GM23338 (cell line): Measurements from ENCODE around the gene PCNX3.

Experiments used
- CREB1 ChIP-seq: fragments of 250-450 bp; sonication (Bioruptor Pico); IDR thresholded peaks from 2 replicates; pipeline ENCODE4 v1.5.0; 2020; ENCODE audit warnings: low read depth, mild to moderate bottlenecking, moderate library complexity
- EZH2 ChIP-seq: fragments of 200-600 bp; sonication (generic); IDR thresholded peaks from one replicate; pipeline ENCODE4 v1.8.0; 2017; ENCODE audit warnings: antibody characterized with exemption, mild to moderate bottlenecking, low read depth; ENCODE audit not compliant: unreplicated experiment
- EZH2phosphoT487 ChIP-seq: fragments of 200-600 bp; sonication (generic); IDR thresholded peaks from one replicate; pipeline ENCODE4 v1.8.1; 2018; ENCODE audit warnings: antibody characterized with exemption; ENCODE audit not compliant: unreplicated experiment
- JUNB ChIP-seq: IDR thresholded peaks from one replicate; pipeline ENCODE4 v1.6.1; 2016; ENCODE audit warnings: antibody characterized with exemption; ENCODE audit not compliant: unreplicated experiment
- NANOG ChIP-seq: IDR thresholded peaks from 2 replicates; pipeline ENCODE4 v1.6.1; 2016; ENCODE audit warnings: antibody characterized with exemption, borderline replicate concordance
- POLR2AphosphoS5 ChIP-seq: IDR thresholded peaks from 2 replicates; pipeline ENCODE4 v1.6.1; 2016; ENCODE audit warnings: antibody characterized with exemption, low read depth
- STAT1 ChIP-seq: IDR thresholded peaks from one replicate; pipeline ENCODE4 v1.6.1; 2016; ENCODE audit warnings: antibody characterized with exemption; ENCODE audit not compliant: unreplicated experiment
- ZNF114 ChIP-seq: fragments of 250-450 bp; sonication (Bioruptor Pico); IDR thresholded peaks from 2 replicates; pipeline ENCODE4 v1.5.0; 2020; ENCODE audit warnings: mild to moderate bottlenecking, moderate library complexity
- ZNF331 ChIP-seq: fragments of 250-450 bp; sonication (Bioruptor Pico); IDR thresholded peaks from 2 replicates; pipeline ENCODE4 v1.5.0; 2020; ENCODE audit warnings: low read depth, mild to moderate bottlenecking, moderate library complexity
- TF ChIP-seq, protein P1 (sequence below): IDR thresholded peaks from one replicate; pipeline ENCODE4 v1.6.1; 2018; ENCODE audit warnings: antibody characterized with exemption; ENCODE audit not compliant: unreplicated experiment
- TF ChIP-seq, protein P2 (sequence below), 2 experiments: fragments of 200-600 bp in 1 of 2; sonication (generic) in 1 of 2; conservative IDR thresholded peaks; 2 replicates each; pipeline versions ENCODE4 v1.5.1 to v1.6.1; 2016 to 2017; ENCODE audit warnings: antibody characterized with exemption in 2 of 2, low read depth in 2 of 2, mild to moderate bottlenecking in 2 of 2, moderate library complexity in 1 of 2
- TF ChIP-seq, protein P3 (sequence below): IDR thresholded peaks from 2 replicates; pipeline ENCODE4 v1.6.1; 2016; ENCODE audit warnings: antibody characterized with exemption

DNA sequence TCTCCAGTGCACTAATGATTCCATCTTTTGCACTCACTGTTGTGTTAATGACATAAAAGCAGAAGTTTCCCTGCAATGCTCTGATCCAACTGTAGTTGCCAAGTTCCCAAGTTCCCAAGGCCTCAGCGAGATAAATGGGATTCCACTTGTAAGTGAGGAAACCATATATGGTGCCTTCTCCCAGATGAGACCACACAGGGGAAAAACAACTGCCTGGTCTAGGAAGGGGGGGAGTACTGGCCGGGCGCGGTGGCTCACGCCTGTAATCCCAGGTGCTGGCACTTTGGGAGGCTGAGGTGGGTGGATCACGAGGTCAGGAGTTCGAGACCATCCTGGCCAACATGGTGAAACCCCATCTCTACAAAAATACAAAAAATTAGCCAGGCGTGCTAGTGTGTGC is 70.4 kb downstream of the PCNX3 start:
- TF ChIP-seq, protein P1, sequence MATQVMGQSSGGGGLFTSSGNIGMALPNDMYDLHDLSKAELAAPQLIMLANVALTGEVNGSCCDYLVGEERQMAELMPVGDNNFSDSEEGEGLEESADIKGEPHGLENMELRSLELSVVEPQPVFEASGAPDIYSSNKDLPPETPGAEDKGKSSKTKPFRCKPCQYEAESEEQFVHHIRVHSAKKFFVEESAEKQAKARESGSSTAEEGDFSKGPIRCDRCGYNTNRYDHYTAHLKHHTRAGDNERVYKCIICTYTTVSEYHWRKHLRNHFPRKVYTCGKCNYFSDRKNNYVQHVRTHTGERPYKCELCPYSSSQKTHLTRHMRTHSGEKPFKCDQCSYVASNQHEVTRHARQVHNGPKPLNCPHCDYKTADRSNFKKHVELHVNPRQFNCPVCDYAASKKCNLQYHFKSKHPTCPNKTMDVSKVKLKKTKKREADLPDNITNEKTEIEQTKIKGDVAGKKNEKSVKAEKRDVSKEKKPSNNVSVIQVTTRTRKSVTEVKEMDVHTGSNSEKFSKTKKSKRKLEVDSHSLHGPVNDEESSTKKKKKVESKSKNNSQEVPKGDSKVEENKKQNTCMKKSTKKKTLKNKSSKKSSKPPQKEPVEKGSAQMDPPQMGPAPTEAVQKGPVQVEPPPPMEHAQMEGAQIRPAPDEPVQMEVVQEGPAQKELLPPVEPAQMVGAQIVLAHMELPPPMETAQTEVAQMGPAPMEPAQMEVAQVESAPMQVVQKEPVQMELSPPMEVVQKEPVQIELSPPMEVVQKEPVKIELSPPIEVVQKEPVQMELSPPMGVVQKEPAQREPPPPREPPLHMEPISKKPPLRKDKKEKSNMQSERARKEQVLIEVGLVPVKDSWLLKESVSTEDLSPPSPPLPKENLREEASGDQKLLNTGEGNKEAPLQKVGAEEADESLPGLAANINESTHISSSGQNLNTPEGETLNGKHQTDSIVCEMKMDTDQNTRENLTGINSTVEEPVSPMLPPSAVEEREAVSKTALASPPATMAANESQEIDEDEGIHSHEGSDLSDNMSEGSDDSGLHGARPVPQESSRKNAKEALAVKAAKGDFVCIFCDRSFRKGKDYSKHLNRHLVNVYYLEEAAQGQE, result no peak
- TF ChIP-seq, protein P2, sequence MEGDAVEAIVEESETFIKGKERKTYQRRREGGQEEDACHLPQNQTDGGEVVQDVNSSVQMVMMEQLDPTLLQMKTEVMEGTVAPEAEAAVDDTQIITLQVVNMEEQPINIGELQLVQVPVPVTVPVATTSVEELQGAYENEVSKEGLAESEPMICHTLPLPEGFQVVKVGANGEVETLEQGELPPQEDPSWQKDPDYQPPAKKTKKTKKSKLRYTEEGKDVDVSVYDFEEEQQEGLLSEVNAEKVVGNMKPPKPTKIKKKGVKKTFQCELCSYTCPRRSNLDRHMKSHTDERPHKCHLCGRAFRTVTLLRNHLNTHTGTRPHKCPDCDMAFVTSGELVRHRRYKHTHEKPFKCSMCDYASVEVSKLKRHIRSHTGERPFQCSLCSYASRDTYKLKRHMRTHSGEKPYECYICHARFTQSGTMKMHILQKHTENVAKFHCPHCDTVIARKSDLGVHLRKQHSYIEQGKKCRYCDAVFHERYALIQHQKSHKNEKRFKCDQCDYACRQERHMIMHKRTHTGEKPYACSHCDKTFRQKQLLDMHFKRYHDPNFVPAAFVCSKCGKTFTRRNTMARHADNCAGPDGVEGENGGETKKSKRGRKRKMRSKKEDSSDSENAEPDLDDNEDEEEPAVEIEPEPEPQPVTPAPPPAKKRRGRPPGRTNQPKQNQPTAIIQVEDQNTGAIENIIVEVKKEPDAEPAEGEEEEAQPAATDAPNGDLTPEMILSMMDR (conservative IDR thresholded peaks at IDR 0.05; ENCODE audit: low read depth in 2 of 2), result no peak
- TF ChIP-seq EZH2 (no peak), POLR2AphosphoS5 (no peak), JUNB (no peak), ZNF331 (no peak), EZH2phosphoT487 (no peak), CREB1 (CRISPR knock-in tag) (no peak), STAT1 (no peak), ZNF114 (CRISPR knock-in tag) (no peak), NANOG (no peak)
- TF ChIP-seq, protein P3, sequence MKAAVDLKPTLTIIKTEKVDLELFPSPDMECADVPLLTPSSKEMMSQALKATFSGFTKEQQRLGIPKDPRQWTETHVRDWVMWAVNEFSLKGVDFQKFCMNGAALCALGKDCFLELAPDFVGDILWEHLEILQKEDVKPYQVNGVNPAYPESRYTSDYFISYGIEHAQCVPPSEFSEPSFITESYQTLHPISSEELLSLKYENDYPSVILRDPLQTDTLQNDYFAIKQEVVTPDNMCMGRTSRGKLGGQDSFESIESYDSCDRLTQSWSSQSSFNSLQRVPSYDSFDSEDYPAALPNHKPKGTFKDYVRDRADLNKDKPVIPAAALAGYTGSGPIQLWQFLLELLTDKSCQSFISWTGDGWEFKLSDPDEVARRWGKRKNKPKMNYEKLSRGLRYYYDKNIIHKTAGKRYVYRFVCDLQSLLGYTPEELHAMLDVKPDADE, result no peak
